Measurements from ENCODE around the gene RCOR1.
A peak's percentile ranks its signal among the peaks of the same experiment; 100 is the strongest.
"Not testable (repeated sequence)": the region's sequence is repeated elsewhere in the genome, so short reads cannot be mapped to it uniquely, and the experiment has no call there.

RCOR1 gene

DNA sequence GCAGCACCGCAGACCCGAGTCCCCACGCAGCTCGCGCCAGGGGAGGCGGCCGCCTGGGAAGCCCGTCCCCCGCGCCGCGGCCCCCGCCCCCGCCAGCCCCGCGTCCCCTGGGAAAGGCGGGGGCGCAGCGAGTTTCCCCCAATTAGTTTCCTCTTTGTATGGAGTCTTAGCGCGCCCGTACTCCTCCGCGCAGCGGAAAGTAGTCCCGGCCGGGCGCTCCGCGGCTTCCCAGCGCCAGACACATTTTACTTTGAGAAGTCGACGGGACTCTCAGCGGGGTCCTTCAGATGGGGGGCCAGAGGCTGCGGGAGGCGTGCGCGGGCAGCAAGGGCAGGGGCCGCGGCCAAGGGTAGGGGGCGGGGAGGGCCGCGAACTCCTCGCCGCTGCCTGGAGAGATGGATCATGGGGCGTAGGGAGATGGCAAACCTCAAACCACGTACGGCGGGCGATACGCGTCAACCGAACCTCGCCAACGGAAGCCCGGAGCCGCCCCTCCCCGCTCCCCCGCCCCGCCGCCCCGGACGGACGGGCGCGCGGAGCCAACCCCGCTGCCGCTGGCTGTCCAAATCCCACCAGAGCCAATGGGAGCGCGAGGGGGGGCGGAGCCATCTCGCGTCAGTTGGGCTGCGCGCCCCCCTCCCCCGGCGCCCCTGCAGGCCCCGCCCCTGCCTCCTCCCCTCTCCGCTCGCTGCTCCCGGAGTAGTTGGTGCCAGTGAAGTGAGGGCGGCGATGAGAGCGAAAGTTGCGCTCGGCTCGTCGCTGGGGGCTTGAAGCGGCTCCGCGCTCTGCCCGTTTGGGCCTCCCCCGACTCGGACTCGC, at the start of gene RCOR1:
TSS of gene RCOR1 (plus strand) at position 706 of the 819 bp plus-strand sequence. CDS start 238 bp downstream, outside the sequence.
- peak; percentile 99 for DNase-seq

DNA sequence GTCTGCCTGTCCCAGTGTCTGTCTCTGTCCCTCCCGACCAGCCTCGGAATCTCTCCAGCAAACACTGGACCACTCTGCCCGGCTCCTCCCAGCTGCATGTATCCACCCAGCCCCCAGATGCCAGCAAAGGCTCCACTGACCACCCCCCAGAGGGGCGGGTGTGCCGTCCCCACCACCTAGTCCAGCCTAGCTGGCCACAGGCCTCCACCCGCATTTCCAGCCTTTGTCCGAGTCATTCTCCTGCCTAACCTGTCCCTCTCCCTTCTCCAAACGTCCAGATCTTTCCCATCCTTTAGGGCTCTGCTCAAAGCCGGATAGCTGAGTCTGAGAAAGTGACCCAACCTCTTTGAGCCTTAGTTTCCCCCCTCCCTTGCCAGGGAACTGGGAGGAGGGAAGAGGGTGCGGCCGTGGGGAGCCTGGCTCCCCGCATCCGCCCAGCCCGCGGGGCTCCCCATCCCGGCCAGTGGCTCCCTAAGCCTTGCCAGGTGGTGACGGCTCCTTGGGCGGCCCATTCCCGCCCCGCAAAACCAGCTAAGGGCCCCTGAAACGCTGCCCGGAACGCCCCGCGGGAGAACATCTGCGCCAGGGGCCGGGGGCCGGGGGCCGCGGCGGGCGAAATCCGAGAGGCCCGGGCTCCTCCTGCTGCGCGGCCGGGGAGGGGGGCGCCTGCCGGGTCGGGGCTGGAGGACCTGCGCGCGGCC, 48.3 kb upstream of the RCOR1 start:
- DNase-seq: peak; percentile 86

DNA sequence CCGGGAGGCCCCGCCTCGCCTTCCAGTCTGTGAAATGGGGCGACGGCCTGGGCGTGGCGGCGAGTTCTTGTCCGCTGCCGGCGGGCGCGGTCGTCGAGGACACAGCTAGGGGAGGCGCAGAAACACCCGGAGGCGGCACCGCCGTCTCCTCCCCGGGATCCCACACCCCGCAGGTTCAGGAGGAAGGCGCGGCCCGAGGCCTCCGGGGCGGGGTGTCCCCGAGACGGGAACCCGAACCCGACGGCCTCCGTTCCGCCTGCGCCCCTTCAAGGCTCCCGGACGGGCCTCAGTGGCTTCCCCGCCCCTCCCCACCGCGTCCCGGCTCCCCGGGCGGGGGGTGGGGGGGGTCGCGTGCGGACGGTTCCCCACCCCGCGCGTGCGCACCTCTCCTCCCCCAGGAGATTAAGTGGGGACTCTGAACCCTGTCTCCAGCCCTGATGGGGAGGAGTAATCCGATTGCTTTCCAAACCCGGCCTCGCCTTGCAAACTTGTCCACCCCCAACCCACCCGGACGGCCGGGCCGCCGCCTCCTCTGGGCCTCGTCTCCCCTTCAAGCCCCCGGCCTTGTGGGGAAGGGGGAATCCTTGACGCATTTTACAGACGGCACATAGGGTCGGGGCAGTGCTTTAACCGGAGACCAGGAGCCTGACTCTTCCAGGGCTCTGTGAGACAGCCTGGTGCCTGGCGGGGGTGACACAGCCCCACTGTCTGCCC, 47.5 kb upstream of the RCOR1 start:
- DNase-seq: no peak

DNA sequence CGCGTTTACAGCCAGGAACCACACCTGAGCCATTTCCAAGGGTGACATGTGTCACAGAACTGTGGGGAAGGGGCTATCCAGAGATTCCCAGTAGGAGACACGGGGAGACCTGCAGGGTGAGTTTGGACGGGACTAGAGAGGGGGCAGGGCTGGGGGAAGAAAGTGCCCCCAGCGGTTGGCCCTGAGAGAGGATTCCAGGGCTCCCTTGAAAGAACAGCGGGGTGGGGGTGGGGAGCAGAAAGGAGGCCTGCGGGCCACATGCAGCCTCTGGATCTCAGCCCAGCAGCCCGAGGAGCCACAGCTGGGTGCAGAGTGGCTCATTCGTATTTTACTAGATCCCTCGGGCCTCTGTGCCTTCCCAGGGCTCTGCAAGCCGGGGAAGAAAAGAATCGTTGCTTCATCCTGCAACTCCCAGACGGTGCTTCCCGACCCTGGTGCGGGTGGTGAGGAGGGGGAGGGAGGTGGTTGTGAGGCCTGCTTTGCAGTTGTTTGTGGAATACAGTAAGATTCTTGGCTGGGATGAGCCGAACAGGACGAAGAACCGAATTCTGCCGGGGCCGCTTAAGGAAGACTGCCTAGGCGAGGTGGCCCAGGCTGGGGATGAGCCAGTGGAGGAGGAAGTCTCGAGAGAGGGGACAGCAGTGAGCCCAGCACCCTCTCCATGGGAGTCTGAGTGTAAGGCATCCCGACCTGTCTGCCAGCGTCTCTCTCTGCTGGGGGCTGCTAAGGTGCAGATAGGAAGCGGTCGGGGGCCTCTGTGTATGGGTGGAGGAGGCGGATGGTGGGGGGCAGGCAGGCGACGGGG, 46.8 kb upstream of the RCOR1 start:
- peak; percentile 68 for DNase-seq

DNA sequence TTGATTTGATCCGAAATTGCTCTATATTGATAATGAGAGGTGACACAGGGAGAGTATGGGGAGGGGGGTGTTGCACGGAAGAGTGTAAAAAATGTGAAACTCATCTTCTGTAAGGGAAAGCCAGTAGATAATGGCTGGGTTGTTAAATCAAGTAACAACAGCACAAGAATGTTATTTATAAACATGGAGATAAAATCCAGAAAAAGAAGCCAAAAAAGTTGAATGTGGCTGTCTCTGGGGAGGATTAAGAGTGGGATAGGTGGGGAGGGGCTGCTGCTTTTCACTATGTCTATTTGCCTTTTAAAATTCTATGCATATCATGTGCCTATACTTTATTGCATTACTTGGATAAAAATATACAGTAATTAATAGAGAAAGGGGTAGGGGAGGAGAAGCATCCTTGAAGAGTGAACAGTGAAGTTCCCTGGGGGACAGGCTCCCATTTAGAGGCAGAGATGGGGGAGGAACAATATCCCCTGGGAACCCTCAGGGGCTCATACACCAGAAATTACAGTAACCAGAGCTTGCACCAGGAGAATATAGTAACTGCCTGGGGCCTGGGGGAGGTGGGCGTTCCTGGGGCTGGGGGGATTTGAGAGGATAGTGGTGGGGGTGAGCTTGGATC, 43.7 kb upstream of the RCOR1 start:
- no peak for DNase-seq

DNA sequence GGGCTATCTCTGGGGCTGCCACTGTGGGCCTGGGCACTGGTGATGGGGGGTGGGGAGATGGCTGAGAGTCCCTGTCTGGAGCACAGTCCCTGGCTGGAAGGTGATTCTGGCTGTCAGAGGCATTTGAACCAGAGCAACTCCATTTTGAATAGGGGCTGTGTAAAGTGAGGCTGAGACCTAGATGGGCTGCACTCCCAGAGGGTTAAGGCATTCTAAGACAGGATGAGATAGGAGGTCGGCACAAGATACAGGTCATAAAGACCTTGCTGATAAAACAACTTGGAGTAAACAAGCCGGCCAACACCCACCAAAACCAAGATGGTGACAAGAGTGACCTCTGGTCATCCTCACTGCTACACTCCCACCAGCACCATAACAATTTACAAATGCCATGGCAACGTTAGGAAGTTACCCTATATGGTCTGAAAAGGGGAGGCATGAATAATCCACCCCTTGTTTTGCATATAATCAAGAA, 41.5 kb upstream of the RCOR1 start:
- not testable (repeated sequence) for DNase-seq

DNA sequence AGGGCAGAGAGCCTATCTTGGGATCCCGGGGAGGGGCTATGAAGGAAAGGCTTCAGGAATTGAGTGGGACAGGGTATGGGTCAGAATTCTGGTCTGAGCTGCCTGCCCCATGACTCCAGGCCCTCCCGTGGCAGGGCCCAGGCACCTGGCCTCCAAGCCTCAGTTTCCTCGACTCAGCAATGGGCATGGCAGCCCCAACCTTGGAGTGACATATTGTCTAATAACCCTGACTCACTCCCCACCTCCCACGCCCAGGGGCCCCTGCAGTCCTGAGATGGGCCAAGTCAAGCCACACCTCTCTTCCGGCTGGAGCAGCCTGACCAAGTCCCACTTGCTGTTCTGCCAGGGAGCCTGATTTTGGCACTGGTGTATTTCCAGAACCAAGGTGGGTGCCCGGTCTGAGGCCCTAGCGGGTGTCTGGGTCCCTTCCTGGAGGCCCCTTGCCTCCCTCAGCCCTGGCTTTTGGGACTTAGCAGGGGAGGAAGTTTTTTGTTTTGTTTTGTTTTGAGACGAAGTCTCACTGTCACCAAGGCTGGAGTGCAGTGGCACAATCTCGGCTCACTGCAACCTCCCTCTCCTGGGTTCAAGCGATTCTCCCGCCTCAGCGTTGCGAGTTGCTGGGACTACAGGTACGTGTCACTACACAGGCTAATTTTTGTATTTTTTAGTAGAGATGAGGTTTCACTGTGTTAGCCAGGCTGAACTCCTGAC, 40.3 kb upstream of the RCOR1 start:
- DNase-seq: no peak

DNA sequence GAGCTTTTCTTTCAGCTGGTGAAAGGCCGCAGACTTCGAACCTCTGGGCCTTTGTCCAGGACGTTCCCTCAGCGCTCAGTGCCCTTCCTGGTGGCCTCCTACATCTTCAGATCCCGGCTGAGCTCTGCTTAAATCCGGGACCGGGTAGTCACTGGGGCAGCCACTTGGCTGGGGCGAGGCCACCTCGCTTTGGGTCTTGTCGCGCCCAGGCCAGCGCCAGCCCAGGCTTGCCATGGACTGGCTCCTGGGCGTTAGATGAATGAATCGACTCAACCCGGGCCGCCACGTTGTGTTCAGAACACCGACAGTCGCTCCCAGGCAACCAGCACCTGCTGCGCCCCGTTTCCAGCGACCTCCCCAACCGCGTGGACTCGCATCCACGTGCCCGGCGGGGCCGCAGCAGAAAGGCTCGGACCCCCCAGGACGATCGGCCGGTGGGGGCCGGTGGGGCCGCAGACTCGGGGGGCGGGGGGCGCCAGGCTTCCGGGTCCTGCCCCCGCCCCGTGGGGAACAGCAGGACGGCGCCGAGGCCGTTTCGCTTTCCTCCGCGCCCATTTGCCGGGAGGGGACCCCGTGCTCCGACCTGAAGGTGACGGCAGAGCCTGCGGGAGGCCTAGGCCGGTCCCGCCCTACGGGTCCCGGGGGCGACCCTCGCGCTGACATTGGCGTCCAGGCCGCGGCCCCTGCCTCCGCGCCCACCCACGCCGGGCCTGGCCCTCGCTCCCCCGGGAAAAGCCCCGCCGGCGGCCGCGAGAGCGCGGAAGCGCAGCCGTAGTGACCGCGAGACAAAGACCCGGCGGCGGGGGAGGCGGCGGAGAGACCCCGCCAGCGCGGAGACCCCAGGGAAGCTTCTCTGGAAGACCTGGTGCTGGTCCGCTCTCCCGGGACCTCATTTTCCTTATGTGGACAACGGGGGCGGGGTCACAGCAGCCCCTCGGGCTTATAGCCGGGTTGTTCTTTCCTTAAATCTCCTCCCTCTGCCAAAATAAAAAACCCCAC, 37.3 kb upstream of the RCOR1 start:
- DNase-seq: peak; percentile 67

DNA sequence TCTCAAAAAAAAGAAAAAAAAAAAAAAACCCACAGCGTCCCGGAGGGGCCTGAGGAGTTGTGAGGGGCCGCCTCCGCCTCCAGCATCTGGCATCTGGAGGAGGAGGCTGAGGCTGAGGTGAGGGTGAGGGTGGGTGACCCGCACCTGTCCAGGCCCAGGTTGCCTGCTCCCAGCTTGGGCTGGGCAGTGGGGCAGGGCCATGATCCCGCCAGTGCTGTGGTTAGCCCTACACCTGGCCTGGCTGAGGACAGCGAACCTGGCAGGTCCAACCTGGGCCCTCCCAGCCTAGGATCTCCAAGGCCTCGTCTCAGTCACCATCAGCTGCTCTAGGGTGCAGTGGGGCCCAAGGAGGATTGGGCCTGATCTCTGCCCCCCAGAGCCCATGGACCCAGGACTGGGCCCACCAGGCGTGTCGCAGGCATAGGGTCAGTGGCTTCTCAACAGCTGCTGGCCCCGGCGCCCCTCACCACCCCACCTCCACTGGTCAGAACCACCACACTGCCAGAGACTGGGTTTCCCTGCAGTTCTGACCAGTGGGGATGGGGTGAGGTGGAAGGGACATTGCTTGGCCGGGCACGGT, 36.3 kb upstream of the RCOR1 start:
- DNase-seq: no peak

DNA sequence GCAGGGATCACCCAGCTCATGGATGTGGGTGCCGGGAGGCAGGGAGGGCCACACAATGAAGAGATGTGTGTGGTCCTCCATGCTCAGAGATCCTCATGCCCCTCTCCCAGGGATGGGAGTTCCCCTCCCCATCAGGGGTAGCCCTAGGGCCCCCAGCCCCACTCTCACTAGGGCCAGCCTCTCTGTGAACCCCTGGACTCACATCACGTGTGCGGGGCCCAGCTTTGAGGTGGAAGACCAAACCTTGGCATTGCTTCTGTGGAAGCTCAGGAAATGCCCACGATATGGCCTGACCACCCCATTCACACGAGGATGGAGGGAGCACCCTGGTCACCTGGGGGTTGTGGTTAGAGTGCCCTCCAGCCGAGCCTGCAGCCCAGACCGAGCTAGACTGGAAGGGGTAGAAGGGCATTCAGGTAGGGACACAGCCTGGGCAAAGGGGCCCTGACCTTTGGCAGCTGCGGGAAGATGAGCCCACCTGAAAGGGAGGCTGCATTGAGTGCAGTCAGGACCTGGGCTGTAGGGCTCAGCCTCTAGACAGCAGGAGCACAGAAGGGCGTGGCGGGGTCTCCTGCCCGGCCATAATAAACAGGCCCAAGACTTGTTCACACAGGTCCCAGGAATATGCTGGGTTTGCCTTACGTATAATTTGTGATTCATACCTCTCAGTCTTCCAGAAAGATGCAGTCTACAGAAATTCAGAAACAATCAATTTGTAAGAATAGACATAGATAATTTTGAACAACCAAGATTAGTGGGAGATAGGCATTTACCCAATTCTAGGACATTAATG, 34.8 kb upstream of the RCOR1 start:
- no peak for DNase-seq

DNA sequence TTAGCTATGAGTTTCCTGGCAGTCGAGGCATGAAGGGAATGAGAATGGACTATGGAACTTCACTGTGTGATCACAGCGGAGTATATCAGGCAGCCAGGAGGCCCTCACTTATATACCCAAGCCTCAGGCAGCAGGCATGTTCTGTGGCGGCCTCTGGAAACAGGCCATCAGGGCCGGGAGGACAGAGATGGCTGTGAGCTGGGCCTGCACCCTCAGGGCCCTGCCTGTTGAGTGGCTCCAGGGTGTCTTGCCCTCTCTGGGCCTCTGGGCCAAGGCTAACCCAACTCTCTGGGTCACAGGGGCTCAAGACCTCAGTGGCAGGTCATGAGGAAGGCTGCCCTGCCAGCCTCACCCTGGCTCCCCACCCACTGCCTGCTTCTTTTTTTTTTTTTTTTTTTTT, 33.9 kb upstream of the RCOR1 start:
- DNase-seq: no peak

DNA sequence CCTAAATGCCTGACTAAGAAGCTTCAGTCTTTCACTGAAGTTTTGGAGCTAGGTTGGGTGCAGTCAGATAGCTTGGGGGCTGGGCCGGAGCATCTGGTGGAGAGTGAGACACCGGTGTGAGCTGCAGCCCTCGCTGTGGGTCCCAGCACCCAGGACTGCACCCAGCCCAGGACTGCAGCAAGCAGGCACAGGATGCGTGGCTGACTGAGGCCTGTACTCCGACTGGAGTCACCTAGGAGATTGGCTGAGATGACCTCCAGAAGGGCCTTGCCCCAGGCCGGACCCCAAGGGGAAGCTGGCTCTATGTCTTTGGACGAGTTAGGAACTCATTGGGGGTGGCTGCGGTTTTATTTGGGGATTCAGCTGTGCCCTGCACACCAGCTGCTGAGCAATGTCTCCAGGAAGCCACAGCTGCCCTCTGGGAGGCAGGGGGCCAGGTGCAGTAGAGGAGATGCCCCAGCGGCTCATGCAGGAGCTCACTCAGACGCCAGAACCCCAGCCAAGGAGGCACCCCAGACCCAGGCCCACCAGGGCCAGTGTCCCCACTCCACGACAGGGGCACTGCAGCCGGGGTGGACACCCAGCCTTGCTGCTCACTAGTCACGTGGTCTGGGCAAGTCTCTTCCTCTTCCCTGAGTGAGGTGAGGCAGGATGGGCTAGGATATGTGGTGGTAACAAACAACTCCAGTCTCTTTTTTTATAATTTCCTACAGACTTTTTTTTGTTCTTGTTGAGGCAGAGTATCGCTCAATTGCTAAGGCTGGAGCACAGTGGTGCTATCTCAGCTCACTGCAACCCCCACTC, 31.8 kb upstream of the RCOR1 start:
- DNase-seq: no peak

DNA sequence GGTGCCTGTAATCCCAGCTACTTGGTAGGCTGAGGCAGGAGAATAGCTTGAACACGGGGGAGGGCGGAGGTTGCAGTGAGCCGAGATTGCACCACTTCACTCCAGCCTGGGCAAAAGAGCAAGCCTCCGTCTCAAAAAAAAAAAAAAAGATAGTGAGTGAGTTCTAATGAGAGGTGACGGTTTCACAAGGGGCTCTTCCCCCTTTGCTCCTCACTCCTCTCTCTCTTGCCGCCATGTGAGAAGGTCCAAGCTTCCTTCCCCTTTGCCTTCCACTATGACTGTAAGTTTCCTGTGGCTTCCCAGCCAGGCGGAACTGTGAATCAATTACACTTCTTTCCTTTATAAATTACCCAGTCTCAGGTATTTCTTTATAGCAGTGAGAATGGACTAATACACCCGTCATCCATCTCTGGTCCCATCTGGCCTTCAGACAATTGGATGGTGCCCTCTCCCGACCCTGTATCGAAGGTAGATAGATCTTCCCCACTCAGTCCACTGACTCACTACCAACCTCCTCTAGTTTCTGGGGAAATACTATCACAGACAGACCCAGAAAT, 27.0 kb upstream of the RCOR1 start:
- DNase-seq: no peak

DNA sequence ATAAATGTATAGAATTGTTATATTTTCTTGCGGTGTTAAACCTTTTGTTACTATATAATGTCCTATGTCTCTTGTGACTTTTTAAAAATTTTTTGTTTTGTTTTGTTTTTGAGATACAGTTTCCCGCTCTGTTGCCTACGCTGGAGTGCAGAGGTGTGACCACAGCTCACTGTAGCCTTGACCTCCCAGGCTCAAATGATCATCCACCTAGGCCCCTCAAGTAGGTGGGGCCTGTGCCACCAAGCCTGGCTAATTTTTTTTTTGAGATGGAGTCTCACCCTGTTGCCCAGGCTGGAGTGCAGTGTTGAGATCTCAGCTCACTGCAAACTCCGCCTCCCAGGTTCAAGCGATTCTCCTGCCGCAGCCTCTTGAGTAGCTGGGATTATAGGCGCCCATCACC, 26.5 kb upstream of the RCOR1 start:
- no peak for DNase-seq

DNA sequence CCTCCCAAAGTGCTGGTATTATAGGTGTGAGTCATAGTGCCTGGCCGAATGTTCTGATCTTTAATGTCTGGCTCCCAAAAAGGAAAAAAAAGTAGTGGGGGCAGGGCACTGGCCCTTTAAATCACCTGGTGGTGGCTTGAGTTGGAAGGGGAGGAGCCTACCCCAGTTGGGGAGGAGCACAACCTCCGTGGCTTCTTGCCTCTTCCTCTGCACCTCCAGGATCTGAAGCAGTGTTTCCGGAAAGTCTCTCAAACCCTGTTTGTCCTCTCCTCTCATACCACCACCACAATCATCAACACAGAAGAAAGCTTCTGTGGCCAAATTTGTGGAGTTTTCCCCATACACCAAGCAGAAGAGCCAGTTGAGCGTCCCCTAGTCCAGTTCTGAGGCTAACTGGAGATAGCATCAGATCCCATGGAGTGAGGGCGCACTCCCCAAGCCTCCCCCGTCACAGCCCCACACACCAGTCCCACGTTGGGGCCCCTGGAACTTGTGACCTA, 24.3 kb upstream of the RCOR1 start:
- DNase-seq: no peak

DNA sequence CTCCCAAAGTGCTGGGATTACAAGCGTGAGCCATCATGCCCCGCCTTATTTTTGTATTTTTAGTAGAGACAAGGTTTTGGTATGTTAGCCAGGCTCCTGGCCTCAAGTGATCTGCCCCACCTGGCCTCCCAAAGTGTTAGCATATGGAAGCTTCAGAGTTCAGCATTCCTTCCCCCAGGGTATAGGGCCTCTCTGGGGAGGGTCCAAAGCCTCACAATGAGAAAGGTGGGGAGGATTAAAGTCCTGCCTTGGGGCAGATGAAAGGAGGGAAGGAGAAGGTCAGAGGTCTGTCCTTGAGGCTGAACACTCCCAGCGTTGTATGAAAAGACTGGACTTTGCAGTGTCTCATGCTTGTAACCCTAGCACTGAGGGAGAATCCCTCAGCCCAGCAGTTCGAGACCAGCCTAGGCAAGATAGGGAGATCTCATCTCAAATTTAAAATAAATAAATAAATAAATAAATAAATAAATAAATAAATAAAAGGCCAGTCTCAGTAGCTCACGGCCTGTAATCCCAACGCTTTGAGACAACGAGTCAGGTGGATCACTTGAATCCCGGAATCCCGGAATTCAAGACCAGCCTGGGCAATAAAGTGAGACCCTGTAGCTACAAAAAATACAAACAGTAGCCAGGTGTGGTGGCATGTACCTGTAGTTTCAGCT, 22.0 kb upstream of the RCOR1 start:
- no peak for DNase-seq

DNA sequence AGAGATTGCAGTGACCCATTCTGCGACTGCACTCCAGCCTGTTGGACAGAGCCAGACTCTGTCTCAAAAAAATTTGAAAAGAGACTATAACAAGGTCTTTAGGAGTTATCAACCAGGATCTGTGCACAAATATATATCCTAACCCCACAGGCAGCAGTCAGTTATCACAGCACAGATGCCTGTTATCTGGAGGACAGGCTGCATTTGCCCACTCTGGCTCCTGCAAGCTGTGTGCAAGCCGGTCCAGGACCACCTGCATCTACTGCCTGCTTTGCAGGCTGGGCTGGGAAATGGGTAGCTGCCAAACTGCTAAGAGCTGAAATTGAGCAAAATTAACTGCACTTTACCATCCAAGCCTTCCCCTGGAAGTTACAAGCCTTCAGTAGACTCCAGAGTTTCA, 21.4 kb upstream of the RCOR1 start:
- DNase-seq: no peak

Measured in right forelimb (tissue), 1 donor.